ENCODE data around the gene TMEM9B.

- no peak for TF ChIP-seq CTCF (IDR thresholded peaks at IDR 0.05; ENCODE audit: poor library complexity, severe bottlenecking)
- TF ChIP-seq POLR2AphosphoS5 (IDR thresholded peaks at IDR 0.05): no peak
- TF ChIP-seq EP300 (conservative IDR thresholded peaks at IDR 0.05; ENCODE audit: poor library complexity, severe bottlenecking): no peak
- TF ChIP-seq EZH2 (IDR thresholded peaks at IDR 0.05; ENCODE audit: borderline replicate concordance, insufficient read depth, low read length, poor library complexity, severe bottlenecking): no peak
- no peak for TF ChIP-seq MXI1 (conservative IDR thresholded peaks at IDR 0.05; ENCODE audit: poor library complexity, severe bottlenecking)
These were observed 65.0 kb downstream of the TMEM9B start for GRCh38 chr11:8899119-8899753.
